ENCODE results near the gene HTRA3. TPM values are rescaled to one million over a fixed set of nuclear protein-coding genes. Genes with fewer than 3 reads are reported as not detected.

HTRA3 gene
- total RNA-seq, 1 donor from 2014 or later, result 3.4 TPM

DNA sequence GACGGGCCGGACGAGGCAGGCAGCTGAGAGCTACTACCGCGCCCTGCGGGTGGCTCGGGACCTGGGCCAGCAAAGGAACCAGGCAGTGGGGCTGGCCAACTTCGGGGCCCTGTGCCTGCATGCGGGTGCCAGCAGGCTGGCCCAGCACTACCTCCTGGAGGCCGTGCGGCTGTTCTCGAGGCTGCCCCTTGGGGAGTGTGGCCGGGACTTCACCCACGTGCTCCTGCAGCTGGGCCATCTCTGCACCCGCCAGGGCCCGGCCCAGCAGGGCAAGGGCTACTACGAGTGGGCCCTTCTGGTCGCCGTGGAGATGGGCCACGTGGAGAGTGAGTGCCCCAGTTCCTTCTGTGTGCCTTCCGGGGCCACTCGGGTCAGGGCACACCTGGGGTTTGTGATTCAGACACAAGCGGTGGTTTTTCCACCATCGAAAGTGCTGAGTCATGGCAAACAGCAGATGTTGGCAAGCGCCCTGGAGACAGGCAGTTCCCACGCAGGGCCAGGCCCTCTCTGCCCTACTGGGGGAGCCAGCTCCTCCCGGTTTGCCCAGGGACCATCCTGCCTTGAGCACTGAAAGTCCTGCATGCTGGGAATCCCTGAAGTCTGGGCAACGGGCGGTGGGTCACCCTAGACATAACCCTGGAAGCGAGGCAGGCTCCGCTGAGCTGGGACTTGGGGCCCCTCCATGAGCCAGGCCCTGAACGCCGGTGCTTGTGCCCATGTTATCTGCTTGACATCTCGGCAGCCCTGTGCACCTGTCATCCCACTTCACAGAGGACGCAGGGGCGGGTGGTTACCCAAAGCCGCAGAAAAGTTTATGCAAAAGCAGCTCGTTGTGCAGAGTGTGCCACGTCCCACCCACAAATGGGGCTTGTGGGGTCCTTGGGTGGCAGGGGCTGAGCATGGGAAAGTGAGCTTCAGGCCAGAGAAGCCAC is 41.0 kb upstream of the HTRA3 start:
- Mint-ChIP-seq H3K4me1 (peaks cover 21% of the 10 kb centered on the region), H3K9me3 (no peaks in the 10 kb centered on the region), H3K27me3 (ENCODE audit: low read depth) (no peaks in the 10 kb centered on the region), H3K4me3 (no peak overlapping the region), H3K27ac (ENCODE audit: unreplicated experiment) (no peak overlapping the region), H3K36me3 (ENCODE audit: low read depth) (no peaks in the 10 kb centered on the region)
- TF ChIP-seq, protein P1, sequence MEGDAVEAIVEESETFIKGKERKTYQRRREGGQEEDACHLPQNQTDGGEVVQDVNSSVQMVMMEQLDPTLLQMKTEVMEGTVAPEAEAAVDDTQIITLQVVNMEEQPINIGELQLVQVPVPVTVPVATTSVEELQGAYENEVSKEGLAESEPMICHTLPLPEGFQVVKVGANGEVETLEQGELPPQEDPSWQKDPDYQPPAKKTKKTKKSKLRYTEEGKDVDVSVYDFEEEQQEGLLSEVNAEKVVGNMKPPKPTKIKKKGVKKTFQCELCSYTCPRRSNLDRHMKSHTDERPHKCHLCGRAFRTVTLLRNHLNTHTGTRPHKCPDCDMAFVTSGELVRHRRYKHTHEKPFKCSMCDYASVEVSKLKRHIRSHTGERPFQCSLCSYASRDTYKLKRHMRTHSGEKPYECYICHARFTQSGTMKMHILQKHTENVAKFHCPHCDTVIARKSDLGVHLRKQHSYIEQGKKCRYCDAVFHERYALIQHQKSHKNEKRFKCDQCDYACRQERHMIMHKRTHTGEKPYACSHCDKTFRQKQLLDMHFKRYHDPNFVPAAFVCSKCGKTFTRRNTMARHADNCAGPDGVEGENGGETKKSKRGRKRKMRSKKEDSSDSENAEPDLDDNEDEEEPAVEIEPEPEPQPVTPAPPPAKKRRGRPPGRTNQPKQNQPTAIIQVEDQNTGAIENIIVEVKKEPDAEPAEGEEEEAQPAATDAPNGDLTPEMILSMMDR (conservative IDR thresholded peaks at IDR 0.05), result no peak
- DNase-seq (ENCODE audit: low read depth, low spot score), result no peak

DNA sequence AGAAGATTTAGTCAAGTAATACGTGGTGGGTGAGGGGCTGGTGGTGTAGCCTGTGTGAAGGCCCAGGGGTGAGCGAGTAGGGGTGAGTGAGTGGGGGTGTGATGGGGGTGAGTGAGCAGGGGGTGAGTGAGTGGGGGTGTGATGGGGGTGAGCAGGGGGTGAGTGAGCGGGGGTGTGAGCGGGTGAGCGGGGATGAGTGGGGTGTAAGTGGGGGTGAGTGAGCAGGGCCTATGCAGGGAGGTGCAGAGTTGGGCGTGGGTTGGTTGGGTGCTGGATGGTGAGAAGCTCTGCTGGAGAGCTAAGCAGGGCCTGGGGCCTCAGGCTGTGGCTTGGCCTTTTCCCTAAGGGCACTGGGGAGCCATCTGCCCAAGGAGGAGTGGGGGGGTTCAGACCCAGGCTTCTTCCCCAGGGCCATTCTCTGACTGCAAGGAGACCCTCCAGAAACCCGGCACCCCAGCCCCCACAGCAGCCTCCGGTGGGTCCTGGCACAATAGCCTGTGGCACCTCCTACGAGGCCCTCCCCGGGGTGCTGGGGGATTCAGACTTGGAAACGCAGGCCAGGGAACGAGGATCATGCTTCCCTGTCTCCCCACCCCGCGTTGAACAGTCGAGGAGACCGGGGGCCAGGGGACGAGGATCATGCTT is 40.1 kb upstream of the HTRA3 start:
- Mint-ChIP-seq H3K4me1 (peaks cover 17% of the 10 kb centered on the region), H3K27me3 (ENCODE audit: low read depth) (no peaks in the 10 kb centered on the region), H3K36me3 (ENCODE audit: low read depth) (no peaks in the 10 kb centered on the region), H3K27ac (ENCODE audit: unreplicated experiment) (no peak overlapping the region), H3K4me3 (no peak overlapping the region), H3K9me3 (no peaks in the 10 kb centered on the region)
- no peak for DNase-seq (ENCODE audit: low read depth, low spot score)
- TF ChIP-seq, protein P1 (conservative IDR thresholded peaks at IDR 0.05), result no peak

DNA sequence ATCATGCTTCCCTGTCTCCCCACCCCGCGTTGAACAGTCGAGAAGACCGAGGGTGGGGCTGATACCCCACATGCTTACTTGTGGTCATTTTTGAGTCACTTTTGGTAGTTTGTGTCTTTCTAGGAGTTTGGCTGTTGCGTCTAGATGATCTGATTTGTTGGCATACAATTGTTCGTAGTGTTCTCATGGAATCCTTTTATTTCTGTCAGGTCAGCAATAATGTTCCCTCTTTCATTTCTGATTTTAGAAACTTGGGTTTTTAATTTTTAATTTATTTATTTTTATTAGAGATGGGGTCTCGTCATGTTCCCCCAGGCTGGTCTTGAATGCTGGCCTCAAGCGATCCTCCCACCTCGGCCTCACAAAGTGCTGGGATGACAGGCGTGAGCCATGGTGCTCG is 39.5 kb upstream of the HTRA3 start:
- Mint-ChIP-seq H3K4me3 (no peak overlapping the region), H3K9me3 (no peaks in the 10 kb centered on the region), H3K27me3 (ENCODE audit: low read depth) (no peaks in the 10 kb centered on the region), H3K4me1 (peaks cover 17% of the 10 kb centered on the region), H3K27ac (ENCODE audit: unreplicated experiment) (no peak overlapping the region), H3K36me3 (ENCODE audit: low read depth) (no peaks in the 10 kb centered on the region)
- TF ChIP-seq, protein P1 (conservative IDR thresholded peaks at IDR 0.05), result no peak
- DNase-seq (ENCODE audit: low read depth, low spot score), result no peak

DNA sequence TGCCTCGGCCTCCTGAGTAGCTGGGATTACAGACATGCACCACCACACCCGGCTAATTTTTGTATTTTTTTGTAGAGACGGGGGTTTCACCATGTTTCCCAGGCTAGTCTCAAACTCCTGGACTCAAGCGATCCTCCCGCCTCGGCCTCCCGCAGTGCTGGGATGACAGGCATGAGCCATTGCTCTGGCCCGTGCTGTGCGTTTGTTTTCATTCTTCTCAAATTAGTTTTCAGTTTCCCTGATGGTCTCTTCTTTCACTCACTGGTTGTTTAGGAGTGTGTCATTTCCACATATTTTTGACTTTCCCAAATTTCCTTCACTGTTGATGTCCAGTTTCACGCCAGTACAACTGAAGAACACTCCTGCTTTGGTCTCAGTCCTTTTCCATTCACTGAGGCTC is 38.7 kb upstream of the HTRA3 start:
- peaks cover 11% of the 10 kb centered on the region for H3K4me1 Mint-ChIP-seq
- no peaks in the 10 kb centered on the region for H3K36me3 Mint-ChIP-seq (ENCODE audit: low read depth)
- TF ChIP-seq, protein P1 (conservative IDR thresholded peaks at IDR 0.05), result no peak
- H3K27me3 Mint-ChIP-seq (ENCODE audit: low read depth), result no peaks in the 10 kb centered on the region
- H3K9me3 Mint-ChIP-seq, result no peaks in the 10 kb centered on the region
- DNase-seq (ENCODE audit: low read depth, low spot score), result no peak
- H3K4me3 Mint-ChIP-seq, result no peak overlapping the region
- no peak overlapping the region for H3K27ac Mint-ChIP-seq (ENCODE audit: unreplicated experiment)

DNA sequence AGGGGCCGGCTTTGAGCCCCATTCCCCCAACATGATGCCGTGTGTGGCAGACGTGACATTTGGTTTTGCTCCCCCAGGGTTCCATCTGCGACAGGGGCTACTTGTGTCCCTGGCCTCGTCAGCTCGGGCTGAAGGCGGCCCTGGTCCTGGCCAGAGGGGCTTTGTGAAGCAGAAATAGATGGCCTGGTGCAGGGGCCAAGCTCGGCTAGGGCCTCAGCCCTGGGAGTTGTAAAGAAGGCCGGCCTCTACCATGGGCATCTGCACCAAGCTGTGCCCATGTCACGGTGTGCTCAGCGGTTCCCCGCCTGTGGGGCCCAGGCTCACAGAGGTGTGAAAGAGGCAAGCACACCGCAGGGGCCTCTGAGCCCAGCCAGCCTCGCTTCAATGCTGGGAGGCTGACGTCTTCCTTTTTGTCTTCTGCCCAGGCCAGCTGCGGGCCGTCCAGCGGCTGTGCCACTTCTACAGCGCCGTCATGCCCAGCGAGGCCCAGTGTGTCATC is 38.0 kb upstream of the HTRA3 start:
- TF ChIP-seq, protein P1 (conservative IDR thresholded peaks at IDR 0.05), result no peak
- no peaks in the 10 kb centered on the region for H3K9me3 Mint-ChIP-seq
- peaks cover 4% of the 10 kb centered on the region for H3K4me1 Mint-ChIP-seq
- H3K27ac Mint-ChIP-seq (ENCODE audit: unreplicated experiment), result no peak overlapping the region
- H3K36me3 Mint-ChIP-seq (ENCODE audit: low read depth), result no peaks in the 10 kb centered on the region
- H3K27me3 Mint-ChIP-seq (ENCODE audit: low read depth), result no peaks in the 10 kb centered on the region
- no peak overlapping the region for H3K4me3 Mint-ChIP-seq
- no peak for DNase-seq (ENCODE audit: low read depth, low spot score)

All from neural crest cell (in vitro differentiated cells).